K562 (cell line): ENCODE data around the gene KIRREL1. TPM values are rescaled to one million over a fixed set of nuclear protein-coding genes. Genes with fewer than 3 reads are reported as not detected.

Experiments used
- ATAC-seq: fragments of 200-7000 bp; cut with Tn5 transposase; 3 replicates; pipeline ENCODE4 v1.9.1; 2020; ENCODE audit warnings: moderate library complexity
- BruUV-seq: library from RNA; stranded (reverse); fragments of 400-500 nt; replicated peaks from 2 replicates; lab custom pipeline; 2021; lab: Mats Ljungman, UMichigan
- CTCF ChIA-PET: fragments of 300-600 bp; formaldehyde crosslinking; extraction: SDS; loops from one replicate; lab custom pipeline; 2021; ENCODE audit warnings: low intra/inter-chr PET ratio; lab: Yijun Ruan, JAX
- POLR2A ChIA-PET: fragments of 300-600, 350-650 bp; sonication (Branson Sonifier 250); formaldehyde crosslinking; extraction: SDS; loops from one replicate; lab custom pipeline; 2021; ENCODE audit warnings: antibody characterized with exemption, inconsistent platforms; lab: Yijun Ruan, JAX
- DNase-seq, 4 experiments: peaks; one replicate each; pipeline versions ENCODE4 v3.0.0 to v3.0.0-alpha.2; 2011 to 2018; ENCODE audit warnings: low spot score in 3 of 4, mixed read lengths in 3 of 4; ENCODE audit errors: extremely low read depth in 1 of 4
- FAIRE-seq: peaks from 2 replicates; lab custom pipeline; 2011; peaks lifted over from hg19 to GRCh38; lab: Jason Lieb, UNC
- H2AFZ ChIP-seq: 2 replicates; pipeline ENCODE4 v1.6.0; 2011; ENCODE audit warnings: low read depth, low read length, control low read depth, inconsistent platforms
- H3K27ac ChIP-seq: fragments of 200-600 bp; 3 replicates; pipeline ENCODE4 v1.8.0; 2011; ENCODE audit warnings: low read depth, mild to moderate bottlenecking, control low read depth, inconsistent platforms, low read length, moderate library complexity, mixed read lengths; ENCODE audit errors: extremely low read depth
- H3K27me3 ChIP-seq, 2 experiments: fragments of 300-600 bp in 1 of 2; 2 replicates in 1 of 2; 3 replicates in 1 of 2; pipeline versions ENCODE4 v1.6.0 to v1.8.0; 2011; ENCODE audit warnings: inconsistent platforms in 2 of 2, low read length in 2 of 2, mild to moderate bottlenecking in 1 of 2, mixed read lengths in 1 of 2, moderate library complexity in 1 of 2; ENCODE audit not compliant: control insufficient read depth in 2 of 2, insufficient read depth in 2 of 2
- H3K36me3 ChIP-seq: fragments of 300-600 bp; 3 replicates; pipeline ENCODE4 v1.8.0; 2011; ENCODE audit warnings: mild to moderate bottlenecking, low read length, inconsistent platforms; ENCODE audit not compliant: control insufficient read depth, insufficient read depth
- H3K4me1 ChIP-seq, 2 experiments: fragments of 200-600 bp in 1 of 2; replicated peaks in 1 of 2; 2 replicates in 1 of 2; 3 replicates in 1 of 2; pipeline versions ENCODE4 v1.5.1 to v1.8.0; 2011; ENCODE audit warnings: inconsistent platforms in 2 of 2, low read length in 2 of 2, mild to moderate bottlenecking in 1 of 2, mixed read lengths in 1 of 2, moderate library complexity in 1 of 2; ENCODE audit not compliant: control insufficient read depth in 2 of 2, insufficient read depth in 2 of 2
- H3K4me2 ChIP-seq: 2 replicates; pipeline ENCODE4 v1.6.1; 2011; ENCODE audit warnings: low read length, control low read depth, inconsistent platforms, mixed read lengths; ENCODE audit not compliant: insufficient read depth
- H3K4me3 ChIP-seq: fragments of 200-600 bp; sonication (generic), shearing (Covaris generic); 2 replicates; pipeline ENCODE4 v1.5.1; 2016; ENCODE audit warnings: control low read depth, inconsistent platforms
- H3K79me2 ChIP-seq: fragments of 200-600 bp; 3 replicates; pipeline ENCODE4 v1.8.0; 2011; ENCODE audit warnings: low read length, inconsistent platforms; ENCODE audit not compliant: control insufficient read depth, insufficient read depth
- H3K9ac ChIP-seq, 2 experiments: 2 replicates each; pipeline versions ENCODE4 v1.6.0 to v1.6.1; 2011; ENCODE audit warnings: low read depth in 2 of 2, low read length in 2 of 2, control low read depth in 1 of 2, inconsistent platforms in 1 of 2, mild to moderate bottlenecking in 1 of 2, mixed read lengths in 1 of 2; ENCODE audit not compliant: insufficient read depth in 1 of 2
- H3K9me1 ChIP-seq: one replicate; pipeline ENCODE4 v1.6.0; 2011; ENCODE audit warnings: inconsistent platforms, mild to moderate bottlenecking, low read length, moderate library complexity; ENCODE audit not compliant: control insufficient read depth, insufficient read depth
- H3K9me3 ChIP-seq: replicated peaks from 2 replicates; pipeline ENCODE4 v1.5.1; 2011; ENCODE audit warnings: low read depth, low read length, inconsistent platforms; ENCODE audit not compliant: control insufficient read depth, insufficient read depth
- H4K20me1 ChIP-seq: replicated peaks from 2 replicates; pipeline ENCODE4 v1.6.1; 2011; ENCODE audit warnings: low read length, inconsistent platforms, mixed read lengths; ENCODE audit not compliant: control insufficient read depth, insufficient read depth
- HEY1 ChIP-seq: fragments of 250-450 bp; sonication (Bioruptor Pico); IDR thresholded peaks from 2 replicates; pipeline ENCODE4 v1.5.0; 2020; ENCODE audit warnings: mild to moderate bottlenecking, moderate library complexity, borderline replicate concordance
- KAT8 ChIP-seq: fragments of 450-650 bp; IDR thresholded peaks from 2 replicates; pipeline ENCODE4 v1.6.1; 2016; ENCODE audit warnings: low read depth, mild to moderate bottlenecking
- NFXL1 ChIP-seq: fragments of 450-650 bp; formaldehyde crosslinking; IDR thresholded peaks from 2 replicates; pipeline ENCODE4 v1.4.0; 2021; ENCODE audit warnings: mild to moderate bottlenecking
- ZNF239 ChIP-seq: fragments of 250-450 bp; sonication (Bioruptor Pico); IDR thresholded peaks from 2 replicates; pipeline ENCODE4 v1.4.0; 2020; ENCODE audit warnings: mild to moderate bottlenecking
- ZNF589 ChIP-seq: fragments of 200-800 bp; sonication (Bioruptor generic); IDR thresholded peaks from 2 replicates; pipeline ENCODE4 v1.6.1; 2016; ENCODE audit warnings: low read depth, missing genetic modification characterization, missing compliant biosample characterization
- WGBS: fragments of 100-300 bp; shearing (Covaris generic); methylation state at CpG from one replicate; pipeline ENCODE4 v1.1.6; 2016; ENCODE audit warnings: low coverage, mixed read lengths; ENCODE audit not compliant: insufficient coverage; ENCODE audit errors: missing lambda C conversion rate; 5-methylcytosine and 5-hydroxymethylcytosine counted together
- in situ Hi-C: fragments of 300-500 bp; cut with MboI; formaldehyde crosslinking; loops from 4 replicates; pipeline ENCODE4 v1.15.0; 2018; ENCODE audit warnings: inconsistent platforms, mixed read lengths
- intact Hi-C: fragments of 100-400 bp; cut with micrococcal nuclease; formaldehyde crosslinking; loops from 2 replicates; pipeline ENCODE4 v1.14.2; 2022
- polyA plus RNA-seq, 8 experiments: library from polyadenylated mRNA; depleted of rRNA in 4 of 8; stranded (reverse) in 5 of 8; unstranded in 3 of 8; fragments of >200 nt; fragmentation: Nextera tagmentation in 2 of 8; fragmentation: Illumina TruSeq in 1 of 8; extraction: Ambion mirVana in 2 of 8; extraction: Trizol in 1 of 8; gene quantifications; 2 replicates each; pipeline versions ENCODE4 v1.2.1 to v1.2.3, GENCODE V29; 2011 to 2014; ENCODE audit warnings: inconsistent platforms in 1 of 8, missing spikeins in 1 of 8
- total RNA-seq, 7 experiments: library from RNA; depleted of rRNA in 6 of 7; stranded (reverse); fragments of >200 nt in 6 of 7; fragmentation: Illumina TruSeq in 2 of 7; extraction: Trizol in 2 of 7; gene quantifications; 2 replicates each; pipeline versions ENCODE4 v1.2.1 to v1.2.3, GENCODE V29; 2011 to 2021; ENCODE audit warnings: low replicate concordance in 1 of 7
- TF ChIP-seq, protein P1 (sequence below): fragments of 450-650 bp; IDR thresholded peaks from 2 replicates; pipeline ENCODE4 v1.6.1; 2016; ENCODE audit warnings: low read depth

KIRREL1 gene
- total and polyA plus RNA-seq, 9 of the 15 experiments (the other 6 are each of a cell fraction or from before 2014, with no cell fraction given), result under 0.01 to 0.22 (median 0.03) TPM; not detected in 3

DNA sequence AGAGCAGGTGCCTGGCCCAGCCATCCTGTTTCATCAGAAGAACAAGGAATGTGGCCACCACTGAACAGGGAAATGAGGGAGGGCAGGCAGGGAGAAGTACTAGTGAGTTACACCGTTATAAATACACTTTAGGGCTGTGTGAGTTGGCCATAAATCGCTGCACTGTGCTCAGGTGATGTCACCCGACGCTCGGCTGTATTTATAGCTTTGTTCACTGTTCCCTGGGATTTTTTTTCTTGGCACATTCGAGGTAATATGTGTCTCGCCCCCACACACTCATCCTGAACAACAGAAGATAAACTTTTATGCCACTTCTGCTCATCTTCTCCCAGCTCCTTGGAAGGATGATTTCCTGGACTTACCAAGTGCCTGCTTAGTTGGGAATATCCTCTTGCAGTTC lies 9.0 kb upstream of the KIRREL1 start:
- in situ Hi-C loops (no loop called here), intact Hi-C loops (no loop called here)
- WGBS, result 3% methylated on average over 7 of the region's 7 CpGs
- no peak for ATAC-seq
- Histone ChIP-seq H3K36me3 (no peaks in the 10 kb centered on the region), H3K9me3 (no peaks in the 10 kb centered on the region), H3K9me1 (no peaks in the 10 kb centered on the region), H3K4me3 (no peak overlapping the region), H3K4me2 (no peak overlapping the region), H4K20me1 (no peaks in the 10 kb centered on the region), H2AFZ (no peak overlapping the region), H3K79me2 (no peaks in the 10 kb centered on the region), H3K27ac (no peak overlapping the region)
- ChIA-PET POLR2A (interaction anchor here (0.8 kb wide), 1 partner anchor 12 kb away, joined by 4 read pairs; no protein-coding TSS in a partner anchor), CTCF (no interaction called here)
- DNase-seq, result no peak
- no peak for TF ChIP-seq ZNF589 (CRISPR knock-in tag)
- no peak for TF ChIP-seq KAT8
- TF ChIP-seq, protein P1, sequence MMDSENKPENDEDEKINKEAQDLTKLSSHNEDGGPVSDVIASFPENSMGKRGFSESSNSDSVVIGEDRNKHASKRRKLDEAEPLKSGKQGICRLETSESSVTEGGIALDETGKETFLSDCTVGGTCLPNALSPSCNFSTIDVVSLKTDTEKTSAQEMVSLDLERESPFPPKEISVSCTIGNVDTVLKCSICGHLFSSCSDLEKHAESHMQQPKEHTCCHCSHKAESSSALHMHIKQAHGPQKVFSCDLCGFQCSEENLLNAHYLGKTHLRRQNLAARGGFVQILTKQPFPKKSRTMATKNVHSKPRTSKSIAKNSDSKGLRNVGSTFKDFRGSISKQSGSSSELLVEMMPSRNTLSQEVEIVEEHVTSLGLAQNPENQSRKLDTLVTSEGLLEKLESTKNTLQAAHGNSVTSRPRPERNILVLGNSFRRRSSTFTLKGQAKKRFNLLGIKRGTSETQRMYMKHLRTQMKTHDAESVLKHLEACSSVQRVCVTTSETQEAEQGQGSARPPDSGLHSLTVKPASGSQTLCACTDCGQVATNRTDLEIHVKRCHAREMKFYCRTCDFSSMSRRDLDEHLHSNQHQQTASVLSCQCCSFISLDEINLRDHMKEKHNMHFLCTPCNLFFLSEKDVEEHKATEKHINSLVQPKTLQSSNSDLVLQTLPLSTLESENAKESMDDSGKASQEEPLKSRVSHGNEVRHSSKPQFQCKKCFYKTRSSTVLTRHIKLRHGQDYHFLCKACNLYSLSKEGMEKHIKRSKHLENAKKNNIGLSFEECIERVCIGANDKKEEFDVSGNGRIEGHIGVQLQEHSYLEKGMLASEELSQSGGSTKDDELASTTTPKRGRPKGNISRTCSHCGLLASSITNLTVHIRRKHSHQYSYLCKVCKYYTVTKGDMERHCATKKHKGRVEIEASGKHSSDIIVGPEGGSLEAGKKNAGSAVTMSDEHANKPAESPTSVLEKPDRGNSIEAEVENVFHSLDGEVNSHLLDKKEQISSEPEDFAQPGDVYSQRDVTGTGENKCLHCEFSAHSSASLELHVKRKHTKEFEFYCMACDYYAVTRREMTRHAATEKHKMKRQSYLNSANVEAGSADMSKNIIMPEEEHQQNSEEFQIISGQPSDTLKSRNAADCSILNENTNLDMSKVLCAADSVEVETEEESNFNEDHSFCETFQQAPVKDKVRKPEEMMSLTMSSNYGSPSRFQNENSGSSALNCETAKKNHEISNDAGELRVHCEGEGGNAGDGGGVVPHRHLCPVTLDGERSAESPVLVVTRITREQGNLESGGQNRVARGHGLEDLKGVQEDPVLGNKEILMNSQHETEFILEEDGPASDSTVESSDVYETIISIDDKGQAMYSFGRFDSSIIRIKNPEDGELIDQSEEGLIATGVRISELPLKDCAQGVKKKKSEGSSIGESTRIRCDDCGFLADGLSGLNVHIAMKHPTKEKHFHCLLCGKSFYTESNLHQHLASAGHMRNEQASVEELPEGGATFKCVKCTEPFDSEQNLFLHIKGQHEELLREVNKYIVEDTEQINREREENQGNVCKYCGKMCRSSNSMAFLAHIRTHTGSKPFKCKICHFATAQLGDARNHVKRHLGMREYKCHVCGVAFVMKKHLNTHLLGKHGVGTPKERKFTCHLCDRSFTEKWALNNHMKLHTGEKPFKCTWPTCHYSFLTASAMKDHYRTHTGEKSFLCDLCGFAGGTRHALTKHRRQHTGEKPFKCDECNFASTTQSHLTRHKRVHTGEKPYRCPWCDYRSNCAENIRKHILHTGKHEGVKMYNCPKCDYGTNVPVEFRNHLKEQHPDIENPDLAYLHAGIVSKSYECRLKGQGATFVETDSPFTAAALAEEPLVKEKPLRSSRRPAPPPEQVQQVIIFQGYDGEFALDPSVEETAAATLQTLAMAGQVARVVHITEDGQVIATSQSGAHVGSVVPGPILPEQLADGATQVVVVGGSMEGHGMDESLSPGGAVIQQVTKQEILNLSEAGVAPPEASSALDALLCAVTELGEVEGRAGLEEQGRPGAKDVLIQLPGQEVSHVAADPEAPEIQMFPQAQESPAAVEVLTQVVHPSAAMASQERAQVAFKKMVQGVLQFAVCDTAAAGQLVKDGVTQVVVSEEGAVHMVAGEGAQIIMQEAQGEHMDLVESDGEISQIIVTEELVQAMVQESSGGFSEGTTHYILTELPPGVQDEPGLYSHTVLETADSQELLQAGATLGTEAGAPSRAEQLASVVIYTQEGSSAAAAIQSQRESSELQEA, result no peak
- no peak for TF ChIP-seq NFXL1 (CRISPR knock-in tag)
- TF ChIP-seq HEY1 (CRISPR knock-in tag), result no peak
- TF ChIP-seq ZNF239 (CRISPR knock-in tag), result no peak
- TF ChIP-seq, all 486 proteins: peak for 0
- no TSS peak for BruUV-seq
- H3K9ac ChIP-seq, result no peak overlapping the region
- peaks cover 0 to 7% of the 10 kb centered on the region in 2 experiments; a peak in 1 of 5 replicates for H3K27me3 ChIP-seq
- no peak for FAIRE-seq
- no peaks in the 10 kb centered on the region for H3K4me1 ChIP-seq
